Measurements from ENCODE around the gene NTRK2.

NTRK2 gene

DNA sequence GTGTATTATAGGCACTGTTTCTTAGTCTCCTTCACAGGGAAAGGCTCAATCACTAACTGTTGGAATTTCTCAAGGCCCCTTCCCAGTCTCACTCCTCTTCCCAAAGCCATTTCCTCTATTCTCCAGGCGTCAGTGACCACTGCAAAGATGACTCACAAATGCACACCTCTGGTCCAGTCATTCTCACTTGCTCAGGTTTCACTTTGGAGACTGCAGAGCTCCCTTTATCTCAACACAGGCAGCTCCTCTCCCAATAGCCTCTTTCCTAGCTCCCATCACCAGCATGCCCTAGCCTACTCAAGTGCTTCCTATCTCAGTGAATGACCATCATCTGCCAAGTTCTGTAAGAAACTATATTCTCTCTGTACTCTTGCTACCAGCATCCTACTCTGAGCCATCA lies 323.6 kb downstream of the NTRK2 start:
- H3K4me3 ChIP-seq (ENCODE audit: extremely low read depth, insufficient read depth, low read length, poor library complexity, severe bottlenecking) = no peak overlapping the region
- H3K9me3 ChIP-seq (ENCODE audit: control insufficient read depth, low read length) = no peaks in the 10 kb centered on the region
- no peaks in the 10 kb centered on the region for H3K4me1 ChIP-seq (ENCODE audit: control insufficient read depth, insufficient read depth, low read length, poor library complexity, severe bottlenecking)
- H3K27ac ChIP-seq (ENCODE audit: low read depth, low read length, severe bottlenecking) = no peak overlapping the region
- 23 to 60% methylated on average over 1 of the region's 1 CpG for WGBS, 2 experiments (ENCODE audit: insufficient coverage in 2 of 2)
- no peaks in the 10 kb centered on the region for H3K36me3 ChIP-seq (ENCODE audit: control insufficient read depth, insufficient read depth, low read length)

DNA sequence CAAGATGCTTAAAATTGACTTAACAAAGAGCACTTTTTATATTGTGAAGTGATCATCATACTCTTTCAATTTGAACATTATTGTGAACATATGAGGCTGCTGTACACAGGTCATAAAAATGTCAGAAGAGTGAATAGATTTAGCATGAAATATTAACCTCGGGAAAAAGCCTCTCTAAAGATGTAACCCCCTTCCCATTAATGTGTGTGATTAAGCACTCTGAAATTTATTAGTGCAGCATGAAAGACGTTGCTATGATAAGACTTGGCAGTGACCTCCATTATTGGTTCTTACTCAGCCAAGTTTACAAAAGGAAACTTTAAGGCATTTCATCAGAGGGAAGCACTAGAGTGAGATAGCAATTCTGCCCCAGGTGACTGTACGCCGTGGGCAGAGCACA lies 326.5 kb downstream of the NTRK2 start:
- no peaks in the 10 kb centered on the region for H3K4me1 ChIP-seq (ENCODE audit: control insufficient read depth, insufficient read depth, low read length, poor library complexity, severe bottlenecking)
- peaks cover 5% of the 10 kb centered on the region for H3K9me3 ChIP-seq (ENCODE audit: control insufficient read depth, low read length)
- WGBS, 2 experiments (ENCODE audit: insufficient coverage in 2 of 2) = 91 to 94% methylated on average over 3 of the region's 4 CpGs
- H3K4me3 ChIP-seq (ENCODE audit: extremely low read depth, insufficient read depth, low read length, poor library complexity, severe bottlenecking) = no peak overlapping the region
- H3K36me3 ChIP-seq (ENCODE audit: control insufficient read depth, insufficient read depth, low read length) = no peaks in the 10 kb centered on the region
- no peak overlapping the region for H3K27ac ChIP-seq (ENCODE audit: low read depth, low read length, severe bottlenecking)

DNA sequence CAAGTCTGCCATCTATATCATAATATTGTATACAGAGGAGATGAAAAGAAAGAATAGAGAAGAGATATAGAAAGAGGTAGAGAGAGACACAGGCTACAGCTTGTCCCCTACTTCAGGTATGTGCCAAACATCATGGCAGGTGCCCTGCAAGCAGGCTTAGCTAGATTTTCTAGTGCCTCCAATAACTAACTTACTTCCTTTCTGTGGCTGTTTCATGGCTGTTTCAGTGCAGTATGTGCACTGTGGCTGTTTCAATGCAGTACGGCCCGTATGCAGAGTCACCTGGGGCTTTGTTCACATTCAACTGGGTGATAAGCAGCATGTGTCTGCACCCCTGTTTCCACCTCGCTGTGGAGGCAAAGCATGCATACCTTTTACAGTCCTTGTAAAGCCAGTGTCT lies 327.2 kb downstream of the NTRK2 start:
- Histone ChIP-seq H3K27ac (ENCODE audit: low read depth, low read length, severe bottlenecking) (no peak overlapping the region), H3K4me3 (ENCODE audit: extremely low read depth, insufficient read depth, low read length, poor library complexity, severe bottlenecking) (no peak overlapping the region), H3K9me3 (ENCODE audit: control insufficient read depth, low read length) (peaks cover 11% of the 10 kb centered on the region), H3K4me1 (ENCODE audit: control insufficient read depth, insufficient read depth, low read length, poor library complexity, severe bottlenecking) (no peaks in the 10 kb centered on the region), H3K36me3 (ENCODE audit: control insufficient read depth, insufficient read depth, low read length) (no peaks in the 10 kb centered on the region)
- 97 to 100% methylated on average over 3 of the region's 3 CpGs for WGBS, 2 experiments (ENCODE audit: insufficient coverage in 2 of 2)

DNA sequence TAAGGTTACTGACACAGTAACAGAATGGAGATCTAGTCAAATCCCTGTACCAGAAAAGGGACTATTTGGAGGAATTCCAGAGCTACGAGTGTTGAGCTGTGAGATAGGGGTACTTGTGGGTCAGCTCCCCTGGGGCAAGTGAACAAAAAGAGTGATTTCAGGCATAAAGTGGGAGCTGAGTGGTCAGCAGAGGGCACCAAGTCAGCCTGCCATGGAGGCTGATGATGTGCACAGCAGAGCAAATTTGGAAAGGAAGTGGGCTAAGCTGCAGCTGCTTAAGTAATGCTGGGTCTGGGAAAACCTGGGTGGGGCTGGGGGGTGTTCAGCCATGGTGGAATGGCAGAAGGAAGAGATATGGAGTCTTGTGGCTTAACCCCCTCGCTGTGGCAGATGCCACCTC lies 327.9 kb downstream of the NTRK2 start:
- Histone ChIP-seq H3K4me1 (ENCODE audit: control insufficient read depth, insufficient read depth, low read length, poor library complexity, severe bottlenecking) (no peaks in the 10 kb centered on the region), H3K4me3 (ENCODE audit: extremely low read depth, insufficient read depth, low read length, poor library complexity, severe bottlenecking) (no peak overlapping the region), H3K27ac (ENCODE audit: low read depth, low read length, severe bottlenecking) (no peak overlapping the region), H3K36me3 (ENCODE audit: control insufficient read depth, insufficient read depth, low read length) (no peaks in the 10 kb centered on the region), H3K9me3 (ENCODE audit: control insufficient read depth, low read length) (peaks cover 14% of the 10 kb centered on the region)
- 67 to 70% methylated on average over 2 of the region's 2 CpGs for WGBS, 2 experiments (ENCODE audit: insufficient coverage in 2 of 2)

DNA sequence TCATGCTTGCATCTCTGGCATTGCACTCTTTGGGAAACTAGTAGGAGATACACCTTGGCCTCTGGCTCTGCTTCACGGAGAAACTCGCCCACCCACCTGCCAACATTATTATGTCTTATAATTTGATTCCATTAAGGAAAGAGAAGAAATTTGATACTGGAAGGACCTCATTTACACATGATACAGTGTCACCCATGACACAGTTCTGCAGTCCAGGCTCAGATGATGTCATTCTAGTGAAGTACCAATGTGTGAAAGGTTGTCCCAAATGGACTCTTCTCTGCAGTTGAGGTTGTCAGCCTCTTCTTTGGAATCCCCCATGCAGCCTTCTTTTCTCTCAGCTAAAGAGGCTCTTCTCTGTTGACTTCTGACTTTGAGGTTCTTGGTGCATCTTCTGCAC lies 329.1 kb downstream of the NTRK2 start:
- Histone ChIP-seq H3K4me3 (ENCODE audit: extremely low read depth, insufficient read depth, low read length, poor library complexity, severe bottlenecking) (no peak overlapping the region), H3K4me1 (ENCODE audit: control insufficient read depth, insufficient read depth, low read length, poor library complexity, severe bottlenecking) (no peaks in the 10 kb centered on the region), H3K9me3 (ENCODE audit: control insufficient read depth, low read length) (peaks cover 14% of the 10 kb centered on the region), H3K27ac (ENCODE audit: low read depth, low read length, severe bottlenecking) (no peak overlapping the region), H3K36me3 (ENCODE audit: control insufficient read depth, insufficient read depth, low read length) (no peaks in the 10 kb centered on the region)
- no CpG with 5 or more reads among the region's 2 CpGs for WGBS, 2 experiments (ENCODE audit: insufficient coverage in 2 of 2)

DNA sequence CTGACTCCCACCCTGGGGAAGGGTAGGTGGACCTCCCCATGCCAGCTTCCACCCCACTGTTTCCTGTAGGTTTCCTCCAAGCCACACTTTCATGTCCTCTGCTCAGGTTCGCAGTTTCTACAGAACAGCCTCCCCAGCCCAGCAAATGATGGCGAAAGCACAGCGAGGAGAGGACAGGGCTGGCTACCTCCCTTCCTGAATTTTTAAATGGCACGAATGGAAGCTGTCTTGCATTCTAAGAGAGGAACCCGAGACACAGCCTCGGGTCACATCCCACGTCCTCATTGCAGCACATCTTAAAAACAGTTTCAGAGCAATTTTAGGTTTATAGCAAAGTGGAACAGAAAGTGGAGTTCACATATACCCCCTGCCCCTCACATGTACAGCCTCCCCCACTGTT lies 330.3 kb downstream of the NTRK2 start:
- no peaks in the 10 kb centered on the region for H3K36me3 ChIP-seq (ENCODE audit: control insufficient read depth, insufficient read depth, low read length)
- H3K4me3 ChIP-seq (ENCODE audit: extremely low read depth, insufficient read depth, low read length, poor library complexity, severe bottlenecking) = no peak overlapping the region
- 77 to 94% methylated on average over 4 to 6 of the region's 7 CpGs for WGBS, 2 experiments (ENCODE audit: insufficient coverage in 2 of 2)
- H3K27ac ChIP-seq (ENCODE audit: low read depth, low read length, severe bottlenecking) = no peak overlapping the region
- no peaks in the 10 kb centered on the region for H3K4me1 ChIP-seq (ENCODE audit: control insufficient read depth, insufficient read depth, low read length, poor library complexity, severe bottlenecking)
- H3K9me3 ChIP-seq (ENCODE audit: control insufficient read depth, low read length) = peaks cover 14% of the 10 kb centered on the region

DNA sequence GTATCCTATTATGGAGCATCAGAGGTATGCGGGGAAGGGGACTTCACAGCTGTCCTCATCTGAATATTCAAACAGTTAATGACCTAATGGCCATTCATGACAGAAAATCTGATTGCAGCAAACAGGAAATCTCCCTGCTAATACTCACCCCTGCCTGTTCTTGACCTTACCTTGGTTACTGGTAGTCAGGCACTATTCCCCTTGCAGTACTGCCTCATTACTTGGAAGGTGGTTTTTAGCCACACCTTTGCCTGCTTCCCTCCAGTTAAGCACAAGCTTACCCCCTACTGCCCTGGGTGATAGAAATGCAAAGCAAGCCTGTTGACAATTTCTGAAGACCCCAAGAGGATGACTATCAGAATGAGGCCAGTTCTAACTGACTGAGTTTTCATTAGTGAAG lies 332.4 kb downstream of the NTRK2 start:
- peaks cover 14% of the 10 kb centered on the region for H3K9me3 ChIP-seq (ENCODE audit: control insufficient read depth, low read length)
- H3K36me3 ChIP-seq (ENCODE audit: control insufficient read depth, insufficient read depth, low read length) = no peaks in the 10 kb centered on the region
- no peak overlapping the region for H3K4me3 ChIP-seq (ENCODE audit: extremely low read depth, insufficient read depth, low read length, poor library complexity, severe bottlenecking)
- no peak overlapping the region for H3K27ac ChIP-seq (ENCODE audit: low read depth, low read length, severe bottlenecking)
- no peaks in the 10 kb centered on the region for H3K4me1 ChIP-seq (ENCODE audit: control insufficient read depth, insufficient read depth, low read length, poor library complexity, severe bottlenecking)
- 71 to 86% methylated on average over 1 of the region's 1 CpG for WGBS, 2 experiments (ENCODE audit: insufficient coverage in 2 of 2)

DNA sequence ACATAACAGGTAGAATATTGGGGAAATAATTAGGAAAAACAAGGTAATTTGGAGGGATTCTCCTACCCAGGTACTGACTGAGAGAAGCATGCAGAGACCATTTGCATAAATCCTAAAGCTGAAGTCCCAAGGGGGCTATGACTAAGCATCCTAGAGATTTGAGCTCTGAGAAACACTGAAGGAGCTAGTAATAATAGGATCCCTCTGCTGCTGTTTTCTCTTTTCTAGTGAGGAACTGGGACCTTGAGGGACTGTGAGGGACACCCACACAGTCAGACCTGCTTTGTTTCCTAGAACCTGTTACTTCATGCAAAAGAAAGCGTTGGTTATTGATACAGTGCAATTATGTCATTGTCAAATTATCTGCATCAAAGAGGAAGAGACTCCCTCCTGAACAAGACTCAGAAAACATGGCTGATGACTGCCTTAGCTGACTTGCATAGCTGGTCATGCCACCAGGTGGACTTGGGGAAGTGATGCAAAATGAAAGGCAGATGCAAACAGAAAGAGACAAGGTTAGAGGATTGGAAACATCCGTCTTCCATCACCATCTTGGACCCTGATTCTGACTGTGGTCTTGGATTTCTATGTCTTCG lies 335.4 kb downstream of the NTRK2 start:
- no peak overlapping the region for H3K4me3 ChIP-seq (ENCODE audit: extremely low read depth, insufficient read depth, low read length, poor library complexity, severe bottlenecking)
- no peaks in the 10 kb centered on the region for H3K4me1 ChIP-seq (ENCODE audit: control insufficient read depth, insufficient read depth, low read length, poor library complexity, severe bottlenecking)
- peaks cover 14% of the 10 kb centered on the region for H3K9me3 ChIP-seq (ENCODE audit: control insufficient read depth, low read length)
- 90% methylated on average over 2 of the region's 3 CpGs; no CpG with 5 or more reads in 1 of the 2 experiments for WGBS, 2 experiments (ENCODE audit: insufficient coverage in 2 of 2)
- H3K36me3 ChIP-seq (ENCODE audit: control insufficient read depth, insufficient read depth, low read length) = no peaks in the 10 kb centered on the region
- no peak overlapping the region for H3K27ac ChIP-seq (ENCODE audit: low read depth, low read length, severe bottlenecking)

DNA sequence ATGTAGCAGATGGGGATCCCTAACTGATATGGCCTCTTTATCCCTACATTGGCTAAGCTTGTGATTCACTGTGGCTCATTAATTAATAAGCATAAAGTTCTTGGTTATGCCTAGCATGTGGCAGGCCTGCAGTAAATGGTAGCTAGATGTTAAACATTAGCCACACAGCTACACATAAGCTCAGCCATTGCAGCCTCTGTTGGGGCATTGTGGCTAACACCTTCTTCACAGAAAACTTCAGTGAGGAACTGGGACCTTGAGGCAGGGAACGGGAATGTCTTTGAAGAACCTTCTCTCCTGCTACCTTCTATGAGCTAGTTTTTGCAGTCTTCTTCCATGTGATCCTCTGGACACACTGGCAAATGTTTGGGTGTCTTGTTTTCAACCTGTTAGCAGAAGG lies 338.2 kb downstream of the NTRK2 start:
- Histone ChIP-seq H3K9me3 (ENCODE audit: control insufficient read depth, low read length) (no peaks in the 10 kb centered on the region), H3K4me3 (ENCODE audit: extremely low read depth, insufficient read depth, low read length, poor library complexity, severe bottlenecking) (no peak overlapping the region), H3K27ac (ENCODE audit: low read depth, low read length, severe bottlenecking) (no peak overlapping the region), H3K36me3 (ENCODE audit: control insufficient read depth, insufficient read depth, low read length) (no peaks in the 10 kb centered on the region), H3K4me1 (ENCODE audit: control insufficient read depth, insufficient read depth, low read length, poor library complexity, severe bottlenecking) (no peaks in the 10 kb centered on the region)
- WGBS, 2 experiments (ENCODE audit: insufficient coverage in 2 of 2) = 90% methylated on average over 1 of the region's 1 CpG; no CpG with 5 or more reads in 1 of the 2 experiments

DNA sequence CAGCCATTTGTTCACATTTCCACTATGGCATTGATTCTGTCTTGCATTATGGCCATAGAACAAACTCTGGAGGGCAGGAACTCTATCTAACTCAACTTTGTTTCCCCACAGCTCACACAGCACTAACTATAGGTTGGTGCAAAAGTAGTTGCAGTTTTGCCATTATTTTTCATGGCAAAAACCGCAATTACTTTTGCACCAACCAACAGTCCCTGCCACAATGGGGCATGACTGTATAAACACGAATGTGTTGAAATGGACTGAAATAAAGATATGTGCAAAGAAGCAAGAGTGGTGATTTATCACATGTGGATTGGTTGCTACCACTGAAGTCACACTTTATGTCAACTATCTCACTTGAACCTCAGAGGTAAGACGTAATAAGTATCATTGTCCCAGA lies 338.7 kb downstream of the NTRK2 start:
- 80% methylated on average over 1 of the region's 3 CpGs; no CpG with 5 or more reads in 1 of the 2 experiments for WGBS, 2 experiments (ENCODE audit: insufficient coverage in 2 of 2)
- Histone ChIP-seq H3K9me3 (ENCODE audit: control insufficient read depth, low read length) (no peaks in the 10 kb centered on the region), H3K4me3 (ENCODE audit: extremely low read depth, insufficient read depth, low read length, poor library complexity, severe bottlenecking) (no peak overlapping the region), H3K27ac (ENCODE audit: low read depth, low read length, severe bottlenecking) (no peak overlapping the region), H3K4me1 (ENCODE audit: control insufficient read depth, insufficient read depth, low read length, poor library complexity, severe bottlenecking) (no peaks in the 10 kb centered on the region), H3K36me3 (ENCODE audit: control insufficient read depth, insufficient read depth, low read length) (no peaks in the 10 kb centered on the region)

DNA sequence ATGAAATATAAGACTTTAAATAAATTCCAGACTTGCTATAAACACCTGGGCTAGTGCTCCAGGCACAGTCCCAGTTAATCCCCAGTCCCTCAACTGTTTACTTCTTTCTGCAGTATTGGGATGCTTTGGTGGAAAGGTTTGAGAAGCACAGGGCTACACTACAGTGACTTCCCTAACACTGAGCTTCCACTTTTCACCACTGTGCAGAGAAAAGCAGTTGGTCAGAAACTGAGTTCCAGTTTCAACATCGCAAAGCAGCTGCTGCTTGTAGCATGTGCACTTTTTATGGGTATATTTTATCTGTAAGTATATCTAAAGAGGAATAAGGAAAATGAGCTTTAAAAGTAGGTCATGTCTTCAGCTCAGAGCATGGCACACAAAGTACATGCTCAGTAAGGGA lies 339.7 kb downstream of the NTRK2 start:
- 100% methylated on average over 1 of the region's 1 CpG for WGBS, 2 experiments (ENCODE audit: insufficient coverage in 2 of 2)
- Histone ChIP-seq H3K36me3 (ENCODE audit: control insufficient read depth, insufficient read depth, low read length) (no peaks in the 10 kb centered on the region), H3K27ac (ENCODE audit: low read depth, low read length, severe bottlenecking) (no peak overlapping the region), H3K9me3 (ENCODE audit: control insufficient read depth, low read length) (no peaks in the 10 kb centered on the region), H3K4me3 (ENCODE audit: extremely low read depth, insufficient read depth, low read length, poor library complexity, severe bottlenecking) (no peak overlapping the region), H3K4me1 (ENCODE audit: control insufficient read depth, insufficient read depth, low read length, poor library complexity, severe bottlenecking) (no peaks in the 10 kb centered on the region)

All from mesodermal cell (in vitro differentiated cells).